ENCODE measurements around the gene PIAS4. TPM values are rescaled to one million over a fixed set of nuclear protein-coding genes. Genes with fewer than 3 reads are reported as not detected.

PIAS4 gene
- total and polyA plus RNA-seq, 2 of the 13 experiments (the other 11 are each of a cell fraction or from before 2014, with no cell fraction given) = 9.0 to 20.1 TPM

GRCh38 chr19:3970808-3971598 lies 36.5 kb upstream of the PIAS4 start, which contains the start of gene DAPK3 (continued):
- TF ChIP-seq ZNF563 (CRISPR knock-in tag; IDR thresholded peaks at IDR 0.05) (no peak), RORA (CRISPR knock-in tag; IDR thresholded peaks at IDR 0.05) (no peak), MYNN (CRISPR knock-in tag; IDR thresholded peaks at IDR 0.05; ENCODE audit: low read depth) (no peak), BCLAF1 (IDR thresholded peaks at IDR 0.05) (no peak), ZNF503 (CRISPR knock-in tag; IDR thresholded peaks at IDR 0.05) (no peak), ZNF609 (CRISPR knock-in tag; IDR thresholded peaks at IDR 0.05; ENCODE audit: borderline replicate concordance) (no peak), ZNF589 (CRISPR knock-in tag; conservative IDR thresholded peaks at IDR 0.05) (no peak), KMT2A (CRISPR knock-in tag; IDR thresholded peaks at IDR 0.05) (no peak), ZNF768 (CRISPR knock-in tag; IDR thresholded peaks at IDR 0.05) (no peak; the same call in 1 of the 2 replicates), TBL1XR1 (IDR thresholded peaks at IDR 0.05; ENCODE audit: borderline replicate concordance, low read length, partially characterized antibody) (no peak), HNRNPK (IDR thresholded peaks at IDR 0.05; ENCODE audit: low read depth, low read length, poor library complexity, severe bottlenecking) (peak; percentile 54), CSRNP2 (CRISPR knock-in tag; conservative IDR thresholded peaks at IDR 0.05; ENCODE audit: low read depth) (no peak)

All from HepG2 (cell line).